NCI-H1417 treated with DMSO at 0.1 percent for 48 hours (cell line): ENCODE results near the gene PDE4D.
A peak's percentile ranks its signal among the peaks of the same experiment; 100 is the strongest.
"Not testable (repeated sequence)": the region's sequence is repeated elsewhere in the genome, so short reads cannot be mapped to it uniquely, and the experiment has no call there.

Source experiments
- DNase-seq: peaks from one replicate; lab custom pipeline; 2025; lab: John Stamatoyannopoulos, UW

PDE4D gene

GRCh38 chr5:59582746-59583145, 310.8 kb downstream of the PDE4D start:
- DNase-seq: no peak

GRCh38 chr5:59579824-59580167, 313.7 kb downstream of the PDE4D start:
- DNase-seq: no peak

GRCh38 chr5:59579101-59579823, 314.3 kb downstream of the PDE4D start:
- no peak for DNase-seq

GRCh38 chr5:59577485-59577884, 316.0 kb downstream of the PDE4D start:
- no peak for DNase-seq

- DNase-seq: no peak
Measured at GRCh38 chr5:59575648-59576445, 317.7 kb downstream of the PDE4D start.

- not testable (repeated sequence) for DNase-seq
Measured at GRCh38 chr5:59573509-59573908, 320.0 kb downstream of the PDE4D start.

GRCh38 chr5:59571067-59571466, 322.5 kb downstream of the PDE4D start:
- DNase-seq: no peak

- no peak for DNase-seq
Measured at GRCh38 chr5:59569608-59570334, 323.8 kb downstream of the PDE4D start.

GRCh38 chr5:59569158-59569557, 324.4 kb downstream of the PDE4D start:
- DNase-seq: no peak

- no peak for DNase-seq
Measured at GRCh38 chr5:59568161-59568560, 325.4 kb downstream of the PDE4D start.

- DNase-seq: no peak
Measured at GRCh38 chr5:59565551-59565950, 328.0 kb downstream of the PDE4D start.

- no peak for DNase-seq
Measured at GRCh38 chr5:59564895-59565294, 328.6 kb downstream of the PDE4D start.

- no peak for DNase-seq
Measured at GRCh38 chr5:59562756-59563389, 330.7 kb downstream of the PDE4D start.

- no peak for DNase-seq
Measured at GRCh38 chr5:59560553-59560952, 333.0 kb downstream of the PDE4D start.

GRCh38 chr5:59559847-59560246, 333.7 kb downstream of the PDE4D start:
- DNase-seq: no peak

GRCh38 chr5:59559323-59559722, 334.2 kb downstream of the PDE4D start:
- no peak for DNase-seq

- no peak for DNase-seq
Measured at GRCh38 chr5:59558501-59558900, 335.0 kb downstream of the PDE4D start.

GRCh38 chr5:59557572-59557971, 336.0 kb downstream of the PDE4D start:
- DNase-seq: no peak

- no peak for DNase-seq
Measured at GRCh38 chr5:59555596-59555995, 337.9 kb downstream of the PDE4D start.

- DNase-seq: no peak
Measured at GRCh38 chr5:59554501-59554900, 339.0 kb downstream of the PDE4D start.

GRCh38 chr5:59553992-59554391, 339.5 kb downstream of the PDE4D start:
- DNase-seq: no peak

- peak; percentile 93 for DNase-seq
Measured at GRCh38 chr5:59548807-59549357, 344.6 kb downstream of the PDE4D start.
